HG03139 (cell line): ENCODE measurements around the gene CFAP91.

Source experiments
- ATAC-seq: cut with Tn5 transposase; IDR thresholded peaks from one replicate; pipeline ENCODE4 v1.9.1; 2021; ENCODE audit not compliant: unreplicated experiment

The CFAP91 gene

GRCh38 chr3:119738741-119739140 is 35.9 kb downstream of the CFAP91 start:
- no peak for ATAC-seq

GRCh38 chr3:119741657-119742590 is 39.1 kb downstream of the CFAP91 start:
- no peak for ATAC-seq

GRCh38 chr3:119743921-119744320 is 41.1 kb downstream of the CFAP91 start:
- no peak for ATAC-seq

GRCh38 chr3:119745942-119746341 is 43.1 kb downstream of the CFAP91 start:
- no peak for ATAC-seq

GRCh38 chr3:119746423-119746822 is 43.6 kb downstream of the CFAP91 start:
- ATAC-seq, result no peak

DNA sequence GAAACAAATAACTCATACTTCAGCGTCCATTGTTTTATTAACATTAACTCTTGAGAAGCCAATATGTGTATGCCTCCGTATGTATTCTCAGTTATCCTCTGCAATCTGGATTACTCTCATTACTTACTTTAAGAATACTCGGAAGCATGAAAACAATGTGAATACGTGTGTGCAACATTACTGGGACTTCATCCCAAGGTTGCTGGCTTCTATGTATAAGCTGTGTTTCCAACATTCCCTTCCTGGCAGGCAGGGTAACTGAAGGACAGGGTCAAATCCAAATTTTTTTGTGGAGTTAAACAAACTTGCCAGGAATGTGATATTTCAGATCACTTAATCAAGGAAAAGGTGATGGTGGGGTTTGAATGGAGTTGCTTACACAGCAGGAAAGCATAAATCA is 44.5 kb downstream of the CFAP91 start:
- no peak for ATAC-seq

GRCh38 chr3:119748991-119749390 is 46.2 kb downstream of the CFAP91 start:
- no peak for ATAC-seq

DNA sequence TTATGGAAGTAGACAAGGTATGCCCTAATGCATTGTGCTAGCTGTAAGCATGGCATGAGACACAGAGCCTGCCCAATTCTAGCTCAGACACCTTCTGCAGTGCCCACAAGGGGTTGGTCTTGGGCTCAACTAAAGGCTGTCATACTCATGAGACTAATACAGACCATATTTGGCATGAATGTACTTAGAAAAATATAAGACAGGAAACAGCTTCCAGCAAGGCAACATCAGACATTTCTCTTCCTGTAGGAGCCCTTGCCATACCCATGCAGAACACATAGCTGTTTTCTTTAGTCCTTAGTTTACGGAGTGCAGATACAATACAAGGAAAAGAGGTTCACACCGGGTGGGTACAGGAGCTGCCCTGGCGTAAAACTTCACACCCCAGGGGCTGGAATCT is 48.6 kb downstream of the CFAP91 start:
- ATAC-seq, result no peak
